ENCODE data around the gene FIBP.

DNA sequence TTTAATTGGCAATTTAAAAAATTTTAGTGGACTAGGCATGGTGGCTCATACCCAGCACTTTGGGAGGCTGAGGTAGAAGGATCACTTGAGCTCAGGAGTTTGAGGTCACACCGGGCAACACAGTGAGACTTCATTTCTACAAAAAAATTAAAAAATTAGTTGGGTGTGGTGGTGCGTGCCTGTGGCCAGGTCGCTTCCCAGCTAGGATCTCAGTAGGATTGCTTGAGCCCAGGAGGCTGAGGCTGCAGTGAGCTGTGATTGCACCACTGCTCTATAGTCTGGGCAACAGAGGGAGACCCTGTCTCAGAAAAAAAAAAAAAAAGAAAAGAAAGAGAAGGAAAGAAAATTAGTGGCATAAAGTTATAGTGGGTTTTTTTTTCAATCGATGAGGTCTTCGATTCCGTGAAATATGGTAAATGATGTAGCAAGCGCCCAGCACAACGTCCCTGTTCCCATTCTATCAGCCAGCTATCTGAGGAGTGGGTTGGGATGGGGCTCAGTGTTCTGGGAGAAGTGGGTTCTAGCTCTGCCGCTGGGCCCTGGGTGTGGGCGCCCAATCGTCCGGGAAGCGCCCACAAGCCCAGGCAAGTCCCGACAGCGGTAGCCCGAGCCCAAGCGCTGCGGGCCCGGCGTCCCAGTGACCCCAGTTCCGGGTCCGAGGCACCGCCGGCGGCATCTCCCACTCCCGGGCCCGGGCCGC lies 10.5 kb upstream of the FIBP start:
- TF ChIP-seq EZH2 (IDR thresholded peaks at IDR 0.05; ENCODE audit: insufficient read depth, poor library complexity, severe bottlenecking) (no peak), EZH2phosphoT487 (IDR thresholded peaks at IDR 0.05; ENCODE audit: insufficient read depth, low read depth) (no peak)

All from GM23248 (cell line).